ENCODE measurements around the gene SERPINA5. TPM values are rescaled to one million over a fixed set of nuclear protein-coding genes. Genes with fewer than 3 reads are reported as not detected.

The SERPINA5 gene
- polyA plus RNA-seq, 1 of the 3 experiments (the other 2 are of a cell fraction): 0.08 TPM

- TF ChIP-seq ZBTB33 (IDR thresholded peaks at IDR 0.05; ENCODE audit: borderline replicate concordance, low read depth) (no peak), USF2 (IDR thresholded peaks at IDR 0.05; ENCODE audit: borderline replicate concordance, low read depth, low read length) (no peak), ELF1 (IDR thresholded peaks at IDR 0.05) (no peak), GABPA (IDR thresholded peaks at IDR 0.05; ENCODE audit: low read depth) (no peak), PBX3 (IDR thresholded peaks at IDR 0.05) (no peak)
Measured at GRCh38 chr14:94548131-94548998, 32.9 kb upstream of the SERPINA5 start (continued).

GRCh38 chr14:94548999-94549985 is 31.9 kb upstream of the SERPINA5 start:
- no peak overlapping the region for H3K9ac ChIP-seq
- WGBS (ENCODE audit: low lambda C conversion rate): 18% methylated on average over 18 of the region's 24 CpGs
- no peaks in the 10 kb centered on the region for H3K9me3 ChIP-seq
- CTCF ChIA-PET: interaction anchor here (0.5 to 3.2 kb wide), 31 partner anchors 10 to 880 kb away, joined by 3 to 49 read pairs (median 4); partner anchors contain the start of genes SERPINA12, SERPINA2, SERPINA4 and SERPINA5
- H2AFZ ChIP-seq (ENCODE audit: low read depth): peak overlapping the region; percentile 61; the same call in 1 of the 2 replicates
- TF ChIP-seq RAD21 (IDR thresholded peaks at IDR 0.05; ENCODE audit: low read length) (peak; percentile 57), CTCF (IDR thresholded peaks at IDR 0.05) (peak; percentile 93), SMC3 (IDR thresholded peaks at IDR 0.05; ENCODE audit: low read depth, low read length) (peak; percentile 46), MXI1 (IDR thresholded peaks at IDR 0.05; ENCODE audit: low read depth, low read length) (no peak), USF2 (IDR thresholded peaks at IDR 0.05; ENCODE audit: borderline replicate concordance, low read depth, low read length) (no peak), RFX5 (IDR thresholded peaks at IDR 0.05; ENCODE audit: low read length) (no peak), REST (IDR thresholded peaks at IDR 0.05; ENCODE audit: low read depth, low read length) (no peak), ELF1 (IDR thresholded peaks at IDR 0.05) (no peak)
- no peaks in the 10 kb centered on the region for H3K27me3 ChIP-seq (ENCODE audit: insufficient read depth)
- POLR2A ChIA-PET: no interaction called here
- no peaks in the 10 kb centered on the region for H3K36me3 ChIP-seq (replicated peaks in 1 of 2; ENCODE audit: control insufficient read depth in 1 of 2, insufficient read depth in 2 of 2, low read length in 1 of 2)
- H3F3A ChIP-seq (replicated peaks; ENCODE audit: insufficient read depth): no peaks in the 10 kb centered on the region
- H3K27ac ChIP-seq (ENCODE audit: low read depth in 2 of 2, low read length in 1 of 2): no peak overlapping the region
- H3K4me2 ChIP-seq: no peak overlapping the region
- H3K79me2 ChIP-seq (ENCODE audit: insufficient read depth): no peaks in the 10 kb centered on the region
- no peaks in the 10 kb centered on the region for H3K9me2 ChIP-seq
- DNase-seq: peak; percentile 66
- H4K20me1 ChIP-seq (ENCODE audit: insufficient read depth): no peaks in the 10 kb centered on the region
- H3K4me3 ChIP-seq (ENCODE audit: low read depth in 2 of 2, low read length in 1 of 2): no peak overlapping the region; a peak in 1 of 4 replicates
- no peaks in the 10 kb centered on the region for H3K4me1 ChIP-seq (ENCODE audit: control insufficient read depth in 1 of 2, insufficient read depth in 2 of 2, low read depth in 1 of 2, low read length in 1 of 2)

All from SK-N-SH (cell line).